GM18861 (cell line): Measurements from ENCODE around the gene ZMIZ1.
A peak's percentile ranks its signal among the peaks of the same experiment; 100 is the strongest.
"Not testable (repeated sequence)": the region's sequence is repeated elsewhere in the genome, so short reads cannot be mapped to it uniquely, and the experiment has no call there.

ENCODE experiments used
- ATAC-seq: cut with Tn5 transposase; IDR thresholded peaks from one replicate; pipeline ENCODE4 v1.9.1; 2021; ENCODE audit not compliant: unreplicated experiment

The ZMIZ1 gene

DNA sequence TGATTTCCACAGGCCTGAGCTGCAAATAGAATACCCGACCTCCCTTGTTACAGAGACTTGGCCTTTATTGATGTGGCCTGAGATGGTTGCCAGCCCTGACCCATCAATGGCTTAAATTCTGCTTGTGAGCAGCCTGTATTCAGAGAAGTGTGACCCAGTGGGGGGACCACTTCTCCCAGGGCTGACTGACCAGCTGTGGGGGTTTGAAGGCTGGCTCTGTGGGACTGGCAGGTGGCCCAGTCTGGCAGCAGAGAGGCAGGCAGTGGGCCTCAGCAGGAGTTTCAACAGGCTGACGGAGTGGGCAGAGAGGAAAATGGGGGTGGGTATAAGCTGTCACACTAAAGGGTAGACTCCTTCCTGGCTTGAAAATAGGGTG lies 266.3 kb downstream of the ZMIZ1 start:
- ATAC-seq = no peak

DNA sequence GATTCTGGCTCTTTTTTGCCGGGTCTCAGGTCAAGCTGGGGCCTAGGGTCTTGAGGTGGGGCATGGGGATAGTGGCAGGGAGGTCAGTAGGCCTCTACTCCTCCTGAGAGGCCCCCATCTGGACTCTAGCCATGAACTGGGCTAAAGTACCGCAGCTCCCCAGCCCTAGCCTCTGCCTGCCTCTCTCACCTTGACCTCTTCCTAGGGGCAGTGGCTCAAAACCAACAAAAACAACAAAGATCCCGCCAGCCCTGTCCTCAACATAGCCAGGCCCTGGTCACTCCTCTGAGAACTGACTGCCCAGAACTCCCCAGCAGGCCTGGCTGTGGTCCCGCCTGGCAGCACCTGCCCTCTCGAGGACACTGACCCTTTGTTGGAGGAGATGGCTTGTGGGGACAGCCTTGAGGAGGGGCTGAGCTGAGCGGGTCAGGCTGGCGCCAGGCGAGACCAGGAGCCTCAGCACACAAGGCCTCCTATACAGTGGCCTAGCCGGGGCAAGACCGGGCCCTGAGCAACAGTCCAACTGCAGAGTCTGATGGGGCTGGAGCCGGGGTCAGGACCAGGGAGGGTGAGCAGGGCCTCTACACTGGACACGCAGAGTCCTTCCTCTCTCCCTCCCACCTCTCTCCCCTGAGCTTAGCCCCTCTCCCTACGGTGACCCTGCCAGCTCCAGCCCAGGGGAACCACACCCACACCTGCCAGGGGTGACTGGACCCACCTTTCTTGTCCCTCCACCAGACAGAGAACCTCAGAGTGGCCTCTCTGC lies 266.9 kb downstream of the ZMIZ1 start:
- no peak for ATAC-seq

DNA sequence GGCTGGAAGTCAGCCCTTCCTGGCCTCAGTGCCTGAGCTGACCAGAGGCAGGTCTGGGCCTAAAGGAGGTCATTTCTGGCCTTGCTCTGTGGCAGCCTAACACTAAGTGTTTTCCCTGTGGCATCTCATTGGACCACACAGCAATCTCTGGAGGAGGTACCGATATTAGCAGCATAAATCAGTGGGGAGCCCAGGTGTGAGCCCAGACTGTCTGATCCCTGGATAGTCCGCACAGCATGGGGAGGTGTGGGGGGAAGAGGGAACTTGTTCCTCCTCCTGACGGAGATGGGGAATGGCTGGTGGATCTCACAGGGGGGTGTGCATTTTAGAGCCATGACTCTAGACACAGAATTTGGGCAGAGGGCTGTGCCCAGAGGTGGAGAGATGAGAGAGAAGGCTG lies 267.5 kb downstream of the ZMIZ1 start:
- ATAC-seq = no peak

DNA sequence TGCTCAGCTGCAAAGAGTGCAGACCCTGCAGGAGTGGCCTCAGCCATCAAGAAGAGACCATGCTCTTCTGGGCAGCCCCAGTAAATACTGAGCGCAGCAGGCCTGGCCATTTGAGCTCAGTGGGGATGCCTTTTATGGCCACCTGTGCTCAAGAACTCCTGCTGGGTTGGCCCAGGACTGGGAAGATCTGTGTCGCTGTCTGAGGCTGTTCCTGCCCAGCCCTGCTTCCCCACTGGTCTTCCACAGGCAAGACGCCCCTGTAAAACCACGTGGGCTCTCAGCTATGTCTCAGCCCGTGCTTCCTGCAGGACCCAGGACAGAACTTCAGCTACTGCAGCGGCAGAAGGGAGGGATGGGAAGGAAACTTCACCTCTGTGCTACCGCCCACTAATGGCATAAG lies 268.0 kb downstream of the ZMIZ1 start:
- no peak for ATAC-seq

DNA sequence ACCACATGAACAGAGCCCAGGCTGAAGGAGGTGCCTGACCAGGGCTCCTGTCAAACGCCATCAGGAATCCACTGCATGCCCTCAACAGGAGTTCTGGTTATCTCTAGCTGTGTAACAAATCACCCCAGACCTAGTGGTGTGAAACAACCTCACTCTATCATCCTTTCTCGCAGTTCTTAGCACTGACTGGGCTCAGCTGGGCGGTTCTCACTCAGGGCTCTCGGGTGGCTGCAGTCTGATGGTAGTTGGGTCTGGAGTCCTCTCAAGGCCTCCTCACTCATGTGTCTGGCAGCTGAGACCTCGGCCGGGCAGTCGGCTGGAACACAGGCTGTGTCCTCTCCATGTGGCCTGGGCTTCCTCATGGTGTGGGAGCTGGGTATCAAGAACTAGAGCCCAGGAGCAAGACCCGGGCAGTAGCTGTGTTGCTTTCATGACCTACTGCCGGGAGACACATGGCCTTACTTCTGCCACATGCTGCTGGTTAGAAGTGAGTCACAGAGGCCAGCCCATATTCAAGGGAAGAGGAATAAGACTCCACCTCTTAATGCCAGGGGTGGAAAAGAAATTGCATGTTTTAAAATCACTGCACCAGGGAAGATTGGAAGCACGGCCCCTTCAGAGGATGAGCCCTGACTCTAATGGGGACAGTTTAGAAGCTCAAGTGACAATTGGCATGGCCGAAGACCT lies 269.2 kb downstream of the ZMIZ1 start:
- not testable (repeated sequence) for ATAC-seq

DNA sequence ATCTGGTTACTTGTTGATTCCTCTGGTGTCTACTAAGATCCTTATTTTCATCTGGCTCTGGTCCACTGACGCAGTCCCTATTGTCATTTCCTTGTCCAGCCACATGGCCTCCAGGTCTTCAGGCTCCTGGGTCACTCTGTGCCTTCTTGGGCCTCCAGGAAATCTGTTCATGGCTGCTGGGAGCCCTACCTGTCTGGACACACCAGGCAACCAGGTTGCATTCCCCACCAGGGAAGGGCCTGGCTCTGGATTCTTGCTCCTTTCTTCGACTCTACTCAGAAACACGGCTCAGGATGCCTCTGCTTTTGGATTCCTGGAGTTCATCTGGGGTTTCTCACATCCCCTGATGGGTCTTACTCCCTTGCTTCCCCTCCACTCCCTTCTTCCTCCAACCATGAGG lies 270.5 kb downstream of the ZMIZ1 start:
- no peak for ATAC-seq

DNA sequence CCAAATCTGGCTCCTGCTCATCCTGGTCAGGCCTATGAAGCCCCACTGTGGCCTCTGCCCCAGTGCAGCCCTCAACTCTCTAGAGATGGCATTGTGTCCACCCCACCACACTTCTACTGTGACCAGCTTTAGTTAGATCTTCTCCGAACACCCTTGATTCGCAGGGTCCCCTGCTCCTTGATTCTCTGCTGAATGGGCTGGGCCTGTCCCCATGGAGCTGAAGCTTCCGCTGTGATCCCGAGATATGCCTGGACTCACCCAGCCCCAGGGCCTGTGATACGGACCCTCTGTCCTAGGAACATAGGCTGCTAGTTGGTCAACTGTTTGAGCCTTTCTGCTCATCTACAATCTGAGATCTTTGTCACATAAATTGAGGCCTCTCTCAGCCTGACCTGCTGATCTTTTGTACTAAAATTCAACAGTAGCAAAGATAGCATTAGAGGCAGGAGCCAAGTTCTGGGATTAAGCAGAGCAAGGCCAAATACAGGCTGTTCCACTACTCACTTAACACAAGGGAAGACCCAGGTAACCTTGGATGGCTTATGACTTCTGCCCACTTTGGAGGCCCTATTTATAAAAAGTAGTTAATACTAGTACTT lies 272.0 kb downstream of the ZMIZ1 start:
- no peak for ATAC-seq

DNA sequence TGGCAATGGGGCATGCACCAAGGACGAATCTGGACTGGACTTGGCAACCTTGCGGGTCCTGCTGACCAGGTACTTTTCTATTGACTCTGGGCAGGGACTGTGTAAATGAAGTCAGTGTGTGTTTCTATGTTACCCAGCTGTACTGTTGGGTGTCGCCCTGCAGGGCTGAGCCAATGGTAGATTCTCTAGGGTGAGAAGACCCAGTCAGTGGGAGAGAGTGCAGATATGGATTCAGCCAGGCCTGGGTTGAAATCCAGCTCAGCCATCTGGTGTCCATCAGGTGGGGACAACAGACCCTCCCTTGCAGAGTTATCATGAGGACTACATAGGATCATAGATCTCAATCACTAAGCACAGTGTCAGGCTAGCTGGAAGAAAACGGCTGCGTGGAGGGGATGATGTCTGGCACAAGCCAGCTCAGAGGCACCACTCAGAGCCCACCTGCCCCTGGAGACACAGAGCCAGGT lies 273.6 kb downstream of the ZMIZ1 start:
- no peak for ATAC-seq

DNA sequence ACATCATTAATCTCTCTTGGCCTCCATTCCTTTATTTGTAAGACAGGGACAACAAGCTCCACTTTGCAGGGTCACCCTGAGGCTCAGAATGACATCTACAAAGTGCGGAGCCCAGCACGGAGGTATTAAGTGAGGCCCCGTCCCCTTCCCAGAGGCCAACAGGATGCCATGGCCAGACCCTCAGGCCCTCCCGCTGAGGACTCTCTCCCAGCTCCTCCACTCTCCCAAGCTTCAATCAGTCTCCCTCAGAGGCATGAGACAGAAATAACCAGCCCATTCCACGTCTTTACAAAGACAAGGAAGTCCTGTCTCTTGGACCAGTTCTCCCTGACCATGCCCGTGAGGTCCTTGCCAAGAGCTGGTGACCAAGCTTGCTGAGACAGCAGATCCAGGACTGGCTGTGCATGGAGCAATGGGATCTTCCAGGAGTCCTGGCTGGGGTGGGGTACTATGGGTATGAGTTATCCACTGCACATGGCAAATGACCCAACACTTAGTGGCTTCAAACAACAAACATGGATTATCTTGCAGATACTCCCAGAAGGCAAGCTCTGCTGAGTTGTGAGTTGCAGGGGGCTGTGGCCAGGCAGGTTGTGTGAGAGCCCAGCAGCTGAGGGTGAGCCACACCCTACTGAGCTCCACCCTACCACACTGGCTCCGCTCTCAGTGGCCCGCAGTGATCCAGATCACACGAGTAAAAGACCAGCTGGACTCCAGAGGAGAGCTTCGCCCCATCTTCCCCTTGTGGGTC lies 274.2 kb downstream of the ZMIZ1 start:
- ATAC-seq = no peak

DNA sequence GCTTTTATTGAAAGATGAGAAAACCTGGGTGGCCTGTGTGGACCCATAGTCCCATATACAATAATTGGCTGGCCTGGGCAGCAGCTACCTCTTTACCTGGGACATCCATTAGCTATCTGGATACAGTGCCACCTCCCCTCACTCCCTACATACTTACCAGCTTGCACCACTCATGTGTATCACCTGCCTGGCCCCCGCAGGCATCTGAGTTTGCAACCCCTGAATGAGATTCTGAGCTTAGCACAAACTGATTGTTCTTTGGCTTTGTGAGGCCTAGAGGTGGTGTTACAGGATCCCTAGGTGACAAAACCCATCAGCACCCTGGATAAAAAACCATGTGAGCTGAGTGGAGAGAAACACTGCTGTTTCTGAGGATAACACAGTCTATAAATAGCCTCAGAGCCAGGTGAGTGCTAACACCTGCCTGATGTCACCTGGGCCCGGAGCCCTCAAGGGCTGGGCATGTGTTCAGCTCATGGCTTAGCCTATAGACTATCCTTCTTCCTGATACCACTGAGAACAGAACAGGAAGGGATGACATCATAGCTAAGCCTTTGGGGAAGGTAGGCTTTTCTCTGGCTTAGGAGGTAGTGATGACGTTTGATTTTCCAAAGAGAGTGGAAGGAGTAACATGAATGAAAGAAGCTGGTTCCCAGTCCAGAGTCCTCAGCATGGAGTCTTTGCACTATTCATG lies 275.9 kb downstream of the ZMIZ1 start:
- ATAC-seq = no peak

DNA sequence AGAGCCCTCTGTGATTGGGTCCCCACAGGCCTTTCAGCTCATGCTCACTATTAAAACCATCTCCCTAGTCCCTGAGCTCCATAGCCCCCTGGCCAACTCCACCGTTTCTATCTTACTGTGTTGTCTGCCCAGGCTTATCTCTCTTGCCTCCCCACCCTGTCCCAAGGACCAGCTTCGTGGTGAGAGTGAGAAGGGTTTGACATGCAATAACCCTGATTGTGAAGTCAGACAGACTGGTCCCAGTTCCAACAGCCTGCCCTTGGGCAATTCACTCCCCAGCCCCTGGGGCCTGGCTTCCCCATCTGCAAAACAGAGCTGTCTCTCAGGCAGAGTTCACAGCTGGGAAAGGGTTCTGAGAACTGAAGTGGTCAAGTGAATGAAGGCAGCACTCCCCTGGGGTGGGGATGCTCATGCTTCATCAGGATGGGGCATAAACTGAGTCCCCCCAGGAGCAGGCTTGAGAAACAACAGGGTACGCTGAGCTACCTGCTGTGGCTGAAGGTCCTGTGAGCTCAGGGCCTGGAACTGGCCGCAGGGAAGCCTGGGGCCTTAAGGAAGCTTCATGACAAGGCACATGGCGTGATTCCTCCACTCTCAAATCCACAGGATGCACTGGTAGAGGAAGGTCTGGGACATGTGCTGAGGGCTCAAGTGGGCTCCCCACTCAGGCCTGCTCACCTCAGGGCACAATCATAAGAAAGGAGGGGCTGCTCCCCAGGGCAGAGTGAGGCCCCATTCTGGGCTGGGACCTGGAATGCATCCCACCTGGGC lies 276.7 kb downstream of the ZMIZ1 start:
- ATAC-seq = no peak

DNA sequence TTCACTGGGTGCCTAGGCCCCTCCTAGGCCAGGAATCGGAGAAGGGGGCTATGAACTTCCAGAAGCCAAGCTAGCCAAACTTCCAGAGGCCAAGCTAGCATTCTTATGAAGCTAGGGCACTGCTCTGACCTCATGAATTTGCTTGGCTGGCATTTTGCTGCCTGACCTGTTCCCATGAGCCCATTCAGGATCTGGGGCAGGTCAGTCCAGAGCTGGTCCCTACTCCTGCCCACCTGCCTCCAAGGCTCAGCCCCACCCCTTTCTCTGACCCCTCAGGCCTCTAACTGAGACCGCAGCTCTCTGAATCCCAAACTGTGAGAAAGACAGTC lies 277.2 kb downstream of the ZMIZ1 start:
- no peak for ATAC-seq

DNA sequence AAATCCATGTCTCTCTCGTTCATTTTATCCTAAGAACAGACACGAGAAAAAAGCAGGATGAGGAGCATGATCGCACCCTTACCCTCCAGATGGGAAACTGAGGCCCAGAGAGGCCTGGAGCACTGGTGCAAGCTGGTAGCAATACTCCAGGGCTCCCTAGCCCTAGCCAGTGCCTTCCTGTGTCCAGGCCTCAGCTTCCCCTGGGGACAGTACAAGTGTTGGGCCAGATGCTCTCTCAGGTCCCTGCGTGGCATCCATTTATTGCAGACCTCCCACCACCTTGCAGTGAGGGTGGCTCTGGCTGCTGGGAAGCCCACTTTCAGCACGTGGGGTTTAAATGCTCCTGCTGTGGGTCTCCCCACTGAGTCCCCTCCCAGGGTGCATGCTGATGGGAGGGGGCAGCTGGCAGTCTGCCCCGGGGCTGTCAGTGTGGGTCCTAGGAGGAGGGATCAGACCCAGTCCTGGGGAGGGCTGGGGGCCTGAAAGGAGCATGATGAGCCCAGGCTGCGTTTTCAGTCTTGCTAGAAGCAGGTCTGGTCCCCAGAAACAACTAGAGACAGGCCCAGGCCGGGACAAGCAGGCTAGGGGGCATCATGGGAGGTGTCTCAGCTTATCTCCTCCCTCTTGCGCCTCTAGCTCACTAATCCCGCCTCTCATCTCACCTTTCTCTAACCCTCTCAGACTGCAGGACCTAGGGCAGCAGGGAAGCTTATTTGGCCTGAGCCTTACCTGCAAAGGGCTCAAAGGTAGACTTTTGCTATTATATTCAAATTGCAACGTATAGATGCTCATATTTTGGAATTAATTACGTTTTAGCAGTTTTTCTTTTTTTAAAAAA lies 277.8 kb downstream of the ZMIZ1 start:
- ATAC-seq = no peak

DNA sequence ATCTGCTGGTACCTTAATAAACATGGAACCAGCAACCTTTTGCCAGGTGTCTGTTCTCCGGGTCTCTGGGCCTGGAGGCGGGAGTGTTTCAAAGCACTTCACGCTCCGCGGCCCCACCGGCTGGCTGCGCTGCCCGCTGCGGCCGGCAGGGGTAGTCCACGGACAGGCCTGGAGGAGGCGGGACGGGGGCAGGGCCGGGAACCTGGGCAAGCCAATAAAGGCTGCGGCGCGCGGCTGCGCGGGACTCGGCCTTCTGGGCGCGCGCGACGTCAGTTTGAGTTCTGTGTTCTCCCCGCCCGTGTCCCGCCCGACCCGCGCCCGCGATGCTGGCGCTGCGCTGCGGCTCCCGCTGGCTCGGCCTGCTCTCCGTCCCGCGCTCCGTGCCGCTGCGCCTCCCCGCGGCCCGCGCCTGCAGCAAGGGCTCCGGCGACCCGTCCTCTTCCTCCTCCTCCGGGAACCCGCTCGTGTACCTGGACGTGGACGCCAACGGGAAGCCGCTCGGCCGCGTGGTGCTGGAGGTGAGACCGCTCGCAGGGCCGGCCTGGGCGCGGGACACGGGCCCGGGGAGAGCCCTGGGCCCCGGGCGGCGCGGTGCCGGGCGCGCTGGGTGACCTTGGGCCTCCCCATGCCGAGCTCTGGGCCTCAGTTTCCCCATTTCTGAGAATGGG lies 278.6 kb downstream of the ZMIZ1 start, which contains the start of gene PPIF:
Gene PPIF, plus strand, starts transcription at position 244 of the 668 bp plus-strand sequence. Its CDS starts 80 bp downstream, at position 324.
- peak; percentile 65 for ATAC-seq

DNA sequence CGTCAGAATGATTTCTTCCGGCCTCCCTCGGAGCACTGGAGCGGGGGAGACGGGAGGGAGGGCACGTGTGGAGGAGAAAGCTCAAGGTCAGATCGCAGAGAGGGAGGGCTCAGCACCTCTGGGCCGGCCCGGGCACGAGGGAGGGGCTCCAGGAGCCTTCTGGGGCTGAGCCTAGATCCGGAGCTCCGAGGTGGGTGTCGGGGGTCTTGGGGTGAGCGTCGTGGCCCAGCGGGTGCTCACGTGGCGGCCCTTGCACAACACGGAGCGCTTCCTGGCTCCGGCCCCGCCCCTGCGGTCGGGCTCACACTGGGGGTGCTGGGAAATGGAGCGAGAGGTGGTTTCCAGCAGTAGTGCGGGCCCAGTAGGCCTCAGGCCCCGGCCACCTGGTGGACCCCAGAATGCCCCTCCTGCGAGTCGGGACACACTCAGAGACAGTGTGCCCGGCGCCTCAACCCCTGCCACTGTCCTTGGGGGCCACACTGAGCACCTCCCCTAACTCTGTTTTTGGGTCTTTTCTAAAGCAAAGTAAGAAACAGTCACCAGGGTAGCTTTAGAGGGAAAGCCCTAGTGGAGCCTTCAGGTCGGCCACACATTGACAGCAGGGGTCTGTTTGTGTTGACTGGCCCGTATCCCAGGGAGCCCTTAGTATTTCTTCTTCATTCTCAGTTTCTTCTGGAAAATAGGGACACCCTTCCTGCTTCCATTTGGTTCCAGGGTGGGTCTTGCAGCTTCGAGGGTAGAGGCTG lies 279.3 kb downstream of the ZMIZ1 start:
- peak; percentile 61 for ATAC-seq

DNA sequence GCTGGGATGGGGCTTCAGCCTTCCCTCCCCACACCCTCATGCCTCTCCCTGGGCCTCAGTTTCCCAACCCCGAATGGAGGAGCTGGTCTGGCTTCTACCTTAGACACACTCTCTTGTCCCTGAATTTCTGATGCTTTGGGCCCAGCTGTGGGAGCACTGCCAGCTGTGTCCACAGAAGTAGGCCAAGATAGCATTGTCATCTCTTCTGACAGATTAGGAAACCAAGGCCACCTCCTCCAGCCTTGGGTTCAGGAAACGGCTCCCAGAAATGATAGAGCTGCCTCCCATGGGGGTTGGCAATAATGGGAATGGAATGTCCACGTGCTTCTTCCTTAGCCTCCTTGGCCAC lies 279.8 kb downstream of the ZMIZ1 start:
- no peak for ATAC-seq

DNA sequence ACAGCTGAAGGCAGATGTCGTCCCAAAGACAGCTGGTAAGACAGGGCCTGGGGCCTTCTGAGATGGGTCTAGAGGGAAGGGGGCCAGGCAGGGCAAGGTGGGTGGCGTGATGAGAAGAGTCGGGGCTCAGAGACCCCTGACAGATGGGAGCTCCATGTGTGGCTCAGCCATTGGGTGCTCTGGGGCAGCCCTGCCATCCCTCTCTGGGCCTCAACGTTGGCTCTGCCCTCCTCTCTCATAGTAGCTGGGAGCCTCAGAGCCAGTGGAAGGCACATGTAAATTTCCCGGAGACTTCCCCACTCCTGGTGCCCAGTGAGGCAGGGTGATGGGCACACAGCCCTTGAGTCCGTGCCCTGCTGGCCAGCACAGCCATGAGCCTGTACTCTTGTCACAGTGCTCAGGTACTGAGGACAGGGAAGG lies 280.3 kb downstream of the ZMIZ1 start:
- no peak for ATAC-seq

DNA sequence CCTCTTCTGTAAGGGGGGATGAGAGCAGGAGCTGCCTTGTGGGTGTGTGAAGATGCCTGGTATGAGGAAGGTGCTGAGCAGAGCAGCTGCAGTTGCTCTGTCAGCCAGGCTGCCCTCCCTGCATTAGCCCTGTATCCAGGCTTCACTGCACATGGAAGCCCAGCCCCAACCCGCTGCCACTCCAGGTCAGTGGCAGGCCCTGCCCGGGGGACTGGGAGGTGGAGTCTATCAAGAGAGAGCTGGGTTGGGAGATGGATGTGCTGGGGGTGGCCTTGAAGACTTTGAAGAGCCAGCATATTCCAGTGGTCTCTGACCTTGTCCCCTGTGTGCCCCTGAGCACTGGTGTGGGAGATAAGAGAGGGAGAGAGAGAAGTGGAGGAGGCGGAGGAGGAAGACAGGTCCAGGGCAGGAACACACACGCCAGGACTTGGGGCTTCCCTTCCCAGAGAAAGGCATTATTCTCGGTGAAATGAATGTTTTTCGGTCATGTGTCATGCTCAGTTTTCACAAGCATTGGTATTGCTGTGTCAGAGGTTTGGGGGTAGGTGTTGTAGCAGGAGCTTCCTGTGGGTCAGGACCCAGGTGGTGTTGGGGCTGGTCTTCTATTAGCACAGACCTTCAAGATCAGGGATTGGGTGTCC lies 281.1 kb downstream of the ZMIZ1 start:
- ATAC-seq = no peak
